ENCODE results near the gene PALMD. TPM values are rescaled to one million over a fixed set of nuclear protein-coding genes. Genes with fewer than 3 reads are reported as not detected.

Gene PALMD
- total RNA-seq, 1 experiment from 2014 or later = 0.05 TPM

DNA sequence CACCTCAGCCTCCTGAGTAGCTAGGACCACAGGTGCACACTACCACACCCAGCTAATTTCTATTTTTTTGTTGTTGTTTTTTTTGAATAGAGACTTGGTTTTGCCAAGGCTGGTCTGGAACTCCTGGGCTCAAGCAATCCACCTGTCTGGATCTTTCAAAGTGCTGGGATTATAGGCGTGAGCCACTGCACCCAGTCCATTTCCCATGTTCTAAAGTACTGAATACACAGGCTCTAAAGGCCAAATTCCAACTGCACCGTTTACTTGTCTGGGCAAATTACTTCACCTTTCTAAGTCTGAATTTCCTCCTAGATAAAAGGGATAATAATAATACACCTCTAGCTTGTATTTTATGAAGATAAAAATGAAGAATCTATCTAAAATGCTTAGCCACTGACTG is 80.9 kb downstream of the PALMD start:
- intact Hi-C loops (cut with micrococcal nuclease; ENCODE audit: unreplicated experiment) = no loop called here
- Histone ChIP-seq H3K27ac (ENCODE audit: low read length) (no peak overlapping the region), H3K27me3 (ENCODE audit: control insufficient read depth, insufficient read depth, low read length) (no peaks in the 10 kb centered on the region), H3K4me3 (ENCODE audit: low read depth in 2 of 2, low read length in 2 of 2) (no peak overlapping the region), H3K36me3 (ENCODE audit: control insufficient read depth, insufficient read depth, low read length) (no peaks in the 10 kb centered on the region), H3K4me1 (ENCODE audit: control insufficient read depth, insufficient read depth, low read length) (no peaks in the 10 kb centered on the region), H3K9me3 (ENCODE audit: control insufficient read depth, insufficient read depth, low read depth, low read length) (no peaks in the 10 kb centered on the region)
- DNase-seq (ENCODE audit: low read depth, low spot score) (no peak), ATAC-seq (no peak)
- in situ Hi-C loops (cut with HindIII; ENCODE audit: low pct_unique_long_range_greater_than_20kb, low sequenced_read_pairs) = no loop called here
- TF ChIP-seq POLR2AphosphoS5 (IDR thresholded peaks at IDR 0.05; ENCODE audit: low read depth, low read length) = no peak
- no peak for TF ChIP-seq TCF7L2 (IDR thresholded peaks at IDR 0.05; ENCODE audit: low read depth, low read length)
- TF ChIP-seq, protein P1, sequence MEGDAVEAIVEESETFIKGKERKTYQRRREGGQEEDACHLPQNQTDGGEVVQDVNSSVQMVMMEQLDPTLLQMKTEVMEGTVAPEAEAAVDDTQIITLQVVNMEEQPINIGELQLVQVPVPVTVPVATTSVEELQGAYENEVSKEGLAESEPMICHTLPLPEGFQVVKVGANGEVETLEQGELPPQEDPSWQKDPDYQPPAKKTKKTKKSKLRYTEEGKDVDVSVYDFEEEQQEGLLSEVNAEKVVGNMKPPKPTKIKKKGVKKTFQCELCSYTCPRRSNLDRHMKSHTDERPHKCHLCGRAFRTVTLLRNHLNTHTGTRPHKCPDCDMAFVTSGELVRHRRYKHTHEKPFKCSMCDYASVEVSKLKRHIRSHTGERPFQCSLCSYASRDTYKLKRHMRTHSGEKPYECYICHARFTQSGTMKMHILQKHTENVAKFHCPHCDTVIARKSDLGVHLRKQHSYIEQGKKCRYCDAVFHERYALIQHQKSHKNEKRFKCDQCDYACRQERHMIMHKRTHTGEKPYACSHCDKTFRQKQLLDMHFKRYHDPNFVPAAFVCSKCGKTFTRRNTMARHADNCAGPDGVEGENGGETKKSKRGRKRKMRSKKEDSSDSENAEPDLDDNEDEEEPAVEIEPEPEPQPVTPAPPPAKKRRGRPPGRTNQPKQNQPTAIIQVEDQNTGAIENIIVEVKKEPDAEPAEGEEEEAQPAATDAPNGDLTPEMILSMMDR (IDR thresholded peaks at IDR 0.05) = no peak
- TF ChIP-seq SIN3A (IDR thresholded peaks at IDR 0.05; ENCODE audit: borderline replicate concordance, insufficient read depth, low read depth, low read length) = no peak
- TF ChIP-seq, protein P2, sequence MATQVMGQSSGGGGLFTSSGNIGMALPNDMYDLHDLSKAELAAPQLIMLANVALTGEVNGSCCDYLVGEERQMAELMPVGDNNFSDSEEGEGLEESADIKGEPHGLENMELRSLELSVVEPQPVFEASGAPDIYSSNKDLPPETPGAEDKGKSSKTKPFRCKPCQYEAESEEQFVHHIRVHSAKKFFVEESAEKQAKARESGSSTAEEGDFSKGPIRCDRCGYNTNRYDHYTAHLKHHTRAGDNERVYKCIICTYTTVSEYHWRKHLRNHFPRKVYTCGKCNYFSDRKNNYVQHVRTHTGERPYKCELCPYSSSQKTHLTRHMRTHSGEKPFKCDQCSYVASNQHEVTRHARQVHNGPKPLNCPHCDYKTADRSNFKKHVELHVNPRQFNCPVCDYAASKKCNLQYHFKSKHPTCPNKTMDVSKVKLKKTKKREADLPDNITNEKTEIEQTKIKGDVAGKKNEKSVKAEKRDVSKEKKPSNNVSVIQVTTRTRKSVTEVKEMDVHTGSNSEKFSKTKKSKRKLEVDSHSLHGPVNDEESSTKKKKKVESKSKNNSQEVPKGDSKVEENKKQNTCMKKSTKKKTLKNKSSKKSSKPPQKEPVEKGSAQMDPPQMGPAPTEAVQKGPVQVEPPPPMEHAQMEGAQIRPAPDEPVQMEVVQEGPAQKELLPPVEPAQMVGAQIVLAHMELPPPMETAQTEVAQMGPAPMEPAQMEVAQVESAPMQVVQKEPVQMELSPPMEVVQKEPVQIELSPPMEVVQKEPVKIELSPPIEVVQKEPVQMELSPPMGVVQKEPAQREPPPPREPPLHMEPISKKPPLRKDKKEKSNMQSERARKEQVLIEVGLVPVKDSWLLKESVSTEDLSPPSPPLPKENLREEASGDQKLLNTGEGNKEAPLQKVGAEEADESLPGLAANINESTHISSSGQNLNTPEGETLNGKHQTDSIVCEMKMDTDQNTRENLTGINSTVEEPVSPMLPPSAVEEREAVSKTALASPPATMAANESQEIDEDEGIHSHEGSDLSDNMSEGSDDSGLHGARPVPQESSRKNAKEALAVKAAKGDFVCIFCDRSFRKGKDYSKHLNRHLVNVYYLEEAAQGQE (IDR thresholded peaks at IDR 0.05; ENCODE audit: insufficient read depth in 1 of 2, low read depth in 2 of 2, low read length in 1 of 2) = no peak
- no TSS peak for BruUV-seq (replicated peaks)
- CTCF ChIA-PET = no interaction called here
- POLR2A ChIA-PET = no interaction called here

GRCh38 chr1:99727575-99728185 is 81.8 kb downstream of the PALMD start:
- ChIA-PET POLR2A (interaction anchor here (0.6 kb wide), 1 partner anchor 383 kb away, joined by 3 read pairs; no protein-coding TSS in a partner anchor), CTCF (no interaction called here)
- no TSS peak for BruUV-seq (replicated peaks)
- TF ChIP-seq TCF7L2 (IDR thresholded peaks at IDR 0.05; ENCODE audit: low read depth, low read length) (no peak), SIN3A (IDR thresholded peaks at IDR 0.05; ENCODE audit: borderline replicate concordance, insufficient read depth, low read depth, low read length) (no peak), POLR2AphosphoS5 (IDR thresholded peaks at IDR 0.05; ENCODE audit: low read depth, low read length) (no peak)
- TF ChIP-seq, protein P1 (IDR thresholded peaks at IDR 0.05) = no peak
- TF ChIP-seq, protein P2 (IDR thresholded peaks at IDR 0.05; ENCODE audit: insufficient read depth in 1 of 2, low read depth in 2 of 2, low read length in 1 of 2) = no peak
- DNase-seq (ENCODE audit: low read depth, low spot score) (no peak), ATAC-seq (no peak)
- intact Hi-C loops (cut with micrococcal nuclease; ENCODE audit: unreplicated experiment) (no loop called here), in situ Hi-C loops (cut with HindIII; ENCODE audit: low pct_unique_long_range_greater_than_20kb, low sequenced_read_pairs) (no loop called here)
- H3K27me3 ChIP-seq (ENCODE audit: control insufficient read depth, insufficient read depth, low read length) = no peaks in the 10 kb centered on the region
- no peaks in the 10 kb centered on the region for H3K36me3 ChIP-seq (ENCODE audit: control insufficient read depth, insufficient read depth, low read length)
- no peaks in the 10 kb centered on the region for H3K4me1 ChIP-seq (ENCODE audit: control insufficient read depth, insufficient read depth, low read length)
- no peak overlapping the region for H3K4me3 ChIP-seq (ENCODE audit: low read depth in 2 of 2, low read length in 2 of 2)
- no peaks in the 10 kb centered on the region for H3K9me3 ChIP-seq (ENCODE audit: control insufficient read depth, insufficient read depth, low read depth, low read length)
- no peak overlapping the region for H3K27ac ChIP-seq (ENCODE audit: low read length)

Measured in Panc1 (cell line).